Nephron progenitor cell (in vitro differentiated cells): Measurements from ENCODE around the gene ERMARD.
A peak's percentile ranks its signal among the peaks of the same experiment; 100 is the strongest.

Experiments used
- DNase-seq: peaks from one replicate; pipeline ENCODE4 v3.0.0; 2021
- H3K27ac Mint-ChIP-seq: 2 replicates; pipeline ENCODE4 v1.8.0; 2021; ENCODE audit warnings: mild to moderate bottlenecking, moderate library complexity, mixed read lengths
- H3K27me3 Mint-ChIP-seq: 2 replicates; pipeline ENCODE4 v1.8.0; 2021; ENCODE audit warnings: mild to moderate bottlenecking, low read depth, mixed read lengths; ENCODE audit not compliant: poor library complexity
- H3K36me3 Mint-ChIP-seq: 2 replicates; pipeline ENCODE4 v1.8.0; 2021; ENCODE audit warnings: low read depth, mixed read lengths
- H3K4me1 Mint-ChIP-seq: 2 replicates; pipeline ENCODE4 v1.8.0; 2021; ENCODE audit warnings: mixed read lengths
- H3K4me3 Mint-ChIP-seq: 2 replicates; pipeline ENCODE4 v1.8.0; 2021; ENCODE audit warnings: mild to moderate bottlenecking, moderate library complexity, mixed read lengths
- H3K9me3 Mint-ChIP-seq: 2 replicates; pipeline ENCODE4 v1.8.0; 2021; ENCODE audit warnings: mild to moderate bottlenecking, moderate library complexity, mixed read lengths
- TF ChIP-seq, protein P1 (sequence below): fragments of 200-600 bp; sonication (generic); IDR thresholded peaks from 2 replicates; pipeline ENCODE4 v1.5.0; 2021; ENCODE audit warnings: antibody characterized with exemption

ERMARD gene

DNA sequence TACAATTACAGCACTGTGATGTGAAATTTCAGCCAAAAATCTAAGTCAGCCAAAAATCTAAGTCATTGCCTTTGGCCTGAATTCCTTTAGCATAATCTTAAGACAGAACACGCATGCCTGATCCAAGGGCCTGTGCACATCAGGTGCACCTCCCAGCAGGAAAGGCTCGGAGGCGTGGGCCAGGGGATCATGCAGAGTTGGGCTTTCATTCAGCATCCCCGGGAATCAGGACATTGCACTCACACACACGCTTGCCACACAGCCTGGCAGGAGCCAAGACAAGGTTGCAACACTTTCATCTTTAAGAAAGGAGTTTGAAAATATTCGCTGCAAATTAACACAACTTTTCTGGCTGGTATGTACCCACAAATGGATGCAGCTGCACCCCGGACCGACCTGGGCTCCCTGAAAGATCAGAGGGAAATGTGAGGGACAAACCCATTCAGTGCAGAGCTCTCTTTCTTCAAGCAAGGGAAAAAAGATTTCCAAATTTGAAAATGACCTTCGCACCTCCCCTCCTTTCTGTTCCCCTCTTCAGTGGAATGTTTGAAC lies 48.8 kb downstream of the ERMARD start:
- Mint-ChIP-seq H3K36me3 (peaks cover 7% of the 10 kb centered on the region), H3K9me3 (no peaks in the 10 kb centered on the region), H3K4me1 (peaks cover 61% of the 10 kb centered on the region), H3K27me3 (peaks cover 19% of the 10 kb centered on the region), H3K27ac (peak overlapping the region; percentile 27), H3K4me3 (no peak overlapping the region)
- DNase-seq: no peak
- TF ChIP-seq, protein P1, sequence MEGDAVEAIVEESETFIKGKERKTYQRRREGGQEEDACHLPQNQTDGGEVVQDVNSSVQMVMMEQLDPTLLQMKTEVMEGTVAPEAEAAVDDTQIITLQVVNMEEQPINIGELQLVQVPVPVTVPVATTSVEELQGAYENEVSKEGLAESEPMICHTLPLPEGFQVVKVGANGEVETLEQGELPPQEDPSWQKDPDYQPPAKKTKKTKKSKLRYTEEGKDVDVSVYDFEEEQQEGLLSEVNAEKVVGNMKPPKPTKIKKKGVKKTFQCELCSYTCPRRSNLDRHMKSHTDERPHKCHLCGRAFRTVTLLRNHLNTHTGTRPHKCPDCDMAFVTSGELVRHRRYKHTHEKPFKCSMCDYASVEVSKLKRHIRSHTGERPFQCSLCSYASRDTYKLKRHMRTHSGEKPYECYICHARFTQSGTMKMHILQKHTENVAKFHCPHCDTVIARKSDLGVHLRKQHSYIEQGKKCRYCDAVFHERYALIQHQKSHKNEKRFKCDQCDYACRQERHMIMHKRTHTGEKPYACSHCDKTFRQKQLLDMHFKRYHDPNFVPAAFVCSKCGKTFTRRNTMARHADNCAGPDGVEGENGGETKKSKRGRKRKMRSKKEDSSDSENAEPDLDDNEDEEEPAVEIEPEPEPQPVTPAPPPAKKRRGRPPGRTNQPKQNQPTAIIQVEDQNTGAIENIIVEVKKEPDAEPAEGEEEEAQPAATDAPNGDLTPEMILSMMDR: no peak

DNA sequence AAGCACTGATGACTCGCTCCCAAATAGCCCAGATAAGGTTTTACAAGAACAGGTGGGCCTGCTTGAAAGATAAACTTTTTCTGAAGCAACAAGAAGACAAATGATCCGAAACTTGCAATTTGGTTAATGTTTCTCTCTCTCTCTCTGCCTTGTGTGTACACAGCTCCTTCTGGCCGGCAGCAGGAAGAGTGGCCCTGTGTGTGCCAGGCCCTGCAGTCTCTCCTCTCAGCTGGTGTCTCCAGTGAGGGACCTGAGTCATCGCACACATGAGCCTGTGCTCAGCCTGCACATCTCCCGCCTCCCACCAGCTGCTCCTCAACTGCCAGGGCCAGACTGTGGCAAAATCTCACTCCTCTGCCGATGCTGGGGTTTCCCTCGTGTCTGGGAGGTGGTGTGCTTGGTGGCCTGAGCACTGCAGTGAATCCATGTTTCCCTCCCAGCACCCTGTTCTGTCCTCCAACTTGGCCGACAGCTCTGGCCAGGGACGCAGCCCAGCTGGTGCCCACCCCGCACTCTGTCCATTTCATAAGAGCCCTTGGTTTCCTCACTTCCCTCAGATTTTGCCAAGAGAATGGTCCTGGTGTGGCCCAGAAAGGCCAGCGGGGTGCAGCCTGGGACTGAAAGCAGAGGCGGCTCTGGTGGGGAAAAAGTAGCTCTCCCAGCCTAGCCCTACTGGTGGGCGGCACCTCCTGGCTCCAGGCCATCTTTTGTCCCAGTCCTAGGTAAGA lies 49.4 kb downstream of the ERMARD start:
- Mint-ChIP-seq H3K27ac (peak overlapping the region; percentile 27), H3K9me3 (no peaks in the 10 kb centered on the region)
- no peak for DNase-seq

DNA sequence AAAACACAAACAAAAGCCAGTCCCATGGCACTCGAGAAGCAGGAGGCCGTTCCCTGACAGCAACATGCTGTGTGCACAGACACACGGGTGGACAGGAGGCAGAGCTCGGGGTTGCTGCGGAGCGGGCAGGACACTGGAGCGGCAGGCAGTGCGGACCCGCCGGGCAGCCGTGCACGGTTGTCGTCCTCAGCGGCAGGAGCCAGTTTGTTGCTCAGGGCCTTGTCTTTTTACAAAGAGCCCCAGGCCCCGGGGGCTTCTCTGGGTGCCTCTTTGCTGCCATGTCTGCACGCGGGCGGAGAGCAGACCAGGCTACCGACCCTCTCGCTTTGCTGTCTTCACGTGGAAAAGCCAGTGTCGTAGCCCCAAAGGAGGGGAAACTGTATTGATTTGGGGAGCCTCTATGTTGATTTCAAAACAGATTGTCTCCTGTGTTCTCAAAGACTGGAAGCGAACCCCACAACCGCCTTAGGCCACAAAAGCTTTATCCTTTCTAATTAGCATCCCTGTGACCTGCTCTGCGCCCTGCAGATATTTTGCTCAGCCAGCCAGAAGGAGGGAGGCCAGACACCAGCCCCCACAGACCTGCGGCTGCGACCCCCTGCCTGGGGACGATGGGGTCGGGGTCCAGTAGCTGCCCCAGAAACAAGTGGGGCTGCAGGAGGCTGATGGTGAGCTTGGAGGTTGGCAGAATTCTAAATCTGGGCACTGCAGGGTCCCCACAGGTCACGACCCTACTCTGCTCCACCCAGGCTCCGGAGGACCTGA lies 50.2 kb downstream of the ERMARD start:
- Mint-ChIP-seq H3K9me3 (peaks cover under 1% of the 10 kb centered on the region), H3K27me3 (peaks cover 32% of the 10 kb centered on the region), H3K4me3 (no peak overlapping the region), H3K4me1 (peaks cover 61% of the 10 kb centered on the region), H3K27ac (no peak overlapping the region), H3K36me3 (peaks cover 1% of the 10 kb centered on the region)
- no peak for DNase-seq
- TF ChIP-seq, protein P1: no peak

More for the DNA sequence above, 49.4 kb downstream of the ERMARD start:
- no peak overlapping the region for H3K4me3 Mint-ChIP-seq
- peaks cover 26% of the 10 kb centered on the region for H3K27me3 Mint-ChIP-seq
- peaks cover 61% of the 10 kb centered on the region for H3K4me1 Mint-ChIP-seq
- H3K36me3 Mint-ChIP-seq: peaks cover 7% of the 10 kb centered on the region
- TF ChIP-seq, protein P1: no peak

DNA sequence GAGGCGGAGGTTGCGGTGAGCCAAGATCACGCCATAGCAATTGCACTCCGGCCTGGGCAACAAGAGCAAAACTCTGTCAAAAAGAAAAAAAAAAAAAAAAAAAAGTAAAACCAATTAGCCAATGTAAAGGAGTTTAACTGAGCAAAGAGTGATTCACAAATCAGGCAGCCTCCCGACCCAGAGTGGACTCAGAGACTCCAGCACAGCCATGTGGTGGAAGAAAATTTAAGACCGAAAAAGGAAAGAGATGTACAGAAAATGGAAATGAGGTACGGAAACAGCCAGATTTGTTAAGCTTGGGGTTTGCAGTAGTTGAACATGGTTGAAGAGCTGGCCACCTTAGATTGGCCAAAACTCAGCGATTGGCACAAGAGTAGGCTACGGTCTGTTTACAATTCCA lies 51.4 kb downstream of the ERMARD start:
- TF ChIP-seq, protein P1: no peak
- peaks cover 34% of the 10 kb centered on the region for H3K27me3 Mint-ChIP-seq
- H3K4me3 Mint-ChIP-seq: no peak overlapping the region
- peaks cover 3% of the 10 kb centered on the region for H3K9me3 Mint-ChIP-seq
- DNase-seq: no peak
- no peak overlapping the region for H3K27ac Mint-ChIP-seq
- H3K4me1 Mint-ChIP-seq: peaks cover 61% of the 10 kb centered on the region
- no peaks in the 10 kb centered on the region for H3K36me3 Mint-ChIP-seq

DNA sequence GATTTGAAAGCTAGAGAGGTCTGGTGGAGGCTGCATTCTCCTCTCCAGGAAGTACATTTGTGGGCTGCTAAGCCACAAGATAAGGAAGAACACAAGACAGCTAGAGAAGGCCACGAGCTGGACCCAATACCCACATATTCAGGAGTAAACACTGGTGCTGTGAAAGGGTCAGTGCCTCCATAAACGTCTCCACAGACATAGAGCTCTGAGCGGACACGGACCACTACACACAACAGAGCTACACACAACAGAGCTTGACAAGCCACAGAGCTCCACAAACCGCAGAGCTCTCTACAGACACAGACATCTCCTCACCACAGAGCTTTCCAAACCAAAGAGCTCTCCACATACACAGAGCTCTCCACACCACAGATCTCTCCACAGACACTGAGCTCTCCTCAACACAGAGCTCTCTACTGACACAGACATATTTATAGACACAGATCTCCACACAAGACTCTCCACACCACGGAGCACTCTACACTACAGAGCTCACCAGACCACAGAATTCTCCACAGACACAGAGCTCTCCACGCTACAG lies 51.9 kb downstream of the ERMARD start:
- Mint-ChIP-seq H3K9me3 (peaks cover 3% of the 10 kb centered on the region), H3K27me3 (peaks cover 34% of the 10 kb centered on the region), H3K36me3 (no peaks in the 10 kb centered on the region), H3K4me3 (no peak overlapping the region), H3K4me1 (peaks cover 57% of the 10 kb centered on the region), H3K27ac (no peak overlapping the region)
- no peak for DNase-seq
- TF ChIP-seq, protein P1: no peak
